Measurements from ENCODE around the gene KASH5.

GRCh38 chr19:49427339-49427738, 39.3 kb downstream of the KASH5 start:
- no peak for TF ChIP-seq POLR2AphosphoS5 (IDR thresholded peaks at IDR 0.05; ENCODE audit: borderline replicate concordance, low read depth, low read length)
- no peak for TF ChIP-seq EZH2 (IDR thresholded peaks at IDR 0.05)
- no peak for TF ChIP-seq FOXP2 (optimal IDR thresholded peaks at IDR 0.05; ENCODE audit: control extremely low read depth, extremely low read length, insufficient read depth)

Data from SK-N-MC (cell line).